Activated gamma-delta T cell treated with anti-CD3 and anti-CD28 coated beads, Interleukin-2, amount 50 U/mL, for 16 hours (primary cell): ENCODE measurements around the gene SENP1.
"Not testable (repeated sequence)": the region's sequence is repeated elsewhere in the genome, so short reads cannot be mapped to it uniquely, and the experiment has no call there.

Experiments used
- DNase-seq: peaks from one replicate; pipeline ENCODE4 v3.0.0-alpha.2; 2020; ENCODE audit warnings: low read depth

SENP1 gene

GRCh38 chr12:48105867-48106680, at the start of gene SENP1:
Gene SENP1, minus strand, starts transcription at chr12:48106079. Its CDS starts 4,607 bp downstream, at chr12:48101472.
- peak; percentile 85 for DNase-seq

- no peak for DNase-seq
These were observed 45.4 kb upstream of the SENP1 start for GRCh38 chr12:48151103-48151771.

GRCh38 chr12:48145981-48146380, 40.1 kb upstream of the SENP1 start:
- DNase-seq, result no peak

- DNase-seq, result no peak
These were observed 38.0 kb upstream of the SENP1 start for GRCh38 chr12:48143898-48144297.

GRCh38 chr12:48142818-48143674, 37.2 kb upstream of the SENP1 start:
- DNase-seq, result no peak

- DNase-seq, result no peak
These were observed 29.1 kb upstream of the SENP1 start for GRCh38 chr12:48135027-48135426.

- no peak for DNase-seq
These were observed 26.9 kb upstream of the SENP1 start for GRCh38 chr12:48132826-48133225.

GRCh38 chr12:48131517-48131916, 25.6 kb upstream of the SENP1 start:
- no peak for DNase-seq

GRCh38 chr12:48129376-48129775, 23.5 kb upstream of the SENP1 start:
- DNase-seq, result no peak

GRCh38 chr12:48128800-48129199, 22.9 kb upstream of the SENP1 start:
- no peak for DNase-seq

GRCh38 chr12:48126953-48127630, 21.2 kb upstream of the SENP1 start:
- no peak for DNase-seq

- no peak for DNase-seq
These were observed 20.1 kb upstream of the SENP1 start for GRCh38 chr12:48125985-48126384.

- not testable (repeated sequence) for DNase-seq
These were observed 19.7 kb upstream of the SENP1 start for GRCh38 chr12:48125542-48125941.

- no peak for DNase-seq
These were observed 17.3 kb upstream of the SENP1 start for GRCh38 chr12:48123169-48123568.

- no peak for DNase-seq
These were observed 16.4 kb upstream of the SENP1 start for GRCh38 chr12:48122065-48122834.

- no peak for DNase-seq
These were observed 15.6 kb upstream of the SENP1 start for GRCh38 chr12:48121522-48121921.

- DNase-seq, result no peak
These were observed 13.9 kb upstream of the SENP1 start for GRCh38 chr12:48119834-48120195.

GRCh38 chr12:48119078-48119833, 13.4 kb upstream of the SENP1 start, which contains the start of gene PFKM:
Gene PFKM, plus strand, starts transcription at chr12:48119364. Its CDS starts 3,411 bp downstream, at chr12:48122775.
- DNase-seq, result peak; percentile 4

GRCh38 chr12:48118284-48118871, 12.5 kb upstream of the SENP1 start:
- DNase-seq, result no peak

- no peak for DNase-seq
These were observed 10.1 kb upstream of the SENP1 start for GRCh38 chr12:48115957-48116356.
